K562 (cell line): Measurements from ENCODE around the gene TBCEL. TPM values are rescaled to one million over a fixed set of nuclear protein-coding genes. Genes with fewer than 3 reads are reported as not detected.

ENCODE experiments used
- ATF7 ChIP-seq: fragments of 450-650 bp; IDR thresholded peaks from 2 replicates; pipeline ENCODE4 v1.7.1; 2014; ENCODE audit warnings: mild to moderate bottlenecking, moderate library complexity
- CEBPG ChIP-seq, 3 experiments: fragments of 200-800 bp in 1 of 3; sonication (Bioruptor generic) in 1 of 3; sonication (generic) in 1 of 3; formaldehyde crosslinking in 1 of 3; IDR thresholded peaks in 2 of 3; conservative IDR thresholded peaks in 1 of 3; 2 replicates each; pipeline versions ENCODE4 v1.6.1 to v1.8.0; 2016 to 2022; ENCODE audit warnings: missing compliant biosample characterization in 2 of 3, missing genetic modification characterization in 2 of 3, mild to moderate bottlenecking in 1 of 3, missing genetic modification reagents in 1 of 3
- CREB3L1 ChIP-seq: fragments of 450-650 bp; IDR thresholded peaks from 2 replicates; pipeline ENCODE4 v1.6.1; 2014; ENCODE audit warnings: low read depth, mild to moderate bottlenecking, moderate library complexity, borderline replicate concordance
- GABPA ChIP-seq: fragments of 200-800 bp; sonication (Bioruptor generic); conservative IDR thresholded peaks from 2 replicates; pipeline ENCODE4 v1.6.1; 2016; ENCODE audit warnings: low read depth, missing genetic modification characterization, missing compliant biosample characterization
- HMBOX1 ChIP-seq: sonication (generic); IDR thresholded peaks from 2 replicates; pipeline ENCODE4 v1.6.1; 2016
- HMGN3 ChIP-seq: IDR thresholded peaks from 2 replicates; pipeline ENCODE4 v1.6.1; 2011; ENCODE audit warnings: borderline replicate concordance, low read depth, mild to moderate bottlenecking, mixed read lengths, low read length; ENCODE audit not compliant: insufficient read length; ENCODE audit errors: extremely low read depth
- ILK ChIP-seq: fragments of 450-650 bp; IDR thresholded peaks from 2 replicates; pipeline ENCODE4 v1.6.1; 2016; ENCODE audit warnings: missing genetic modification characterization, low read depth, mild to moderate bottlenecking, missing compliant biosample characterization, moderate library complexity, borderline replicate concordance
- KDM5B ChIP-seq: fragments of 200-600 bp; sonication (generic); IDR thresholded peaks from 2 replicates; pipeline ENCODE4 v1.6.1; 2012; ENCODE audit warnings: low read depth, mild to moderate bottlenecking, moderate library complexity, low read length, control low read depth, inconsistent platforms; ENCODE audit not compliant: insufficient replicate concordance
- RFX1 ChIP-seq: fragments of 450-650 bp; IDR thresholded peaks from 2 replicates; pipeline ENCODE4 v1.6.1; 2016; ENCODE audit warnings: mild to moderate bottlenecking, moderate library complexity
- RREB1 ChIP-seq: fragments of 250-450 bp; sonication (Bioruptor Pico); IDR thresholded peaks from 2 replicates; pipeline ENCODE4 v1.4.0; 2020
- TAL1 ChIP-seq: fragments of 450-650 bp; IDR thresholded peaks from 2 replicates; pipeline ENCODE4 v1.6.1; 2016; ENCODE audit warnings: mild to moderate bottlenecking
- TFAM ChIP-seq: fragments of 250-450 bp; sonication (Bioruptor Pico); conservative IDR thresholded peaks from 2 replicates; pipeline ENCODE4 v1.5.0; 2021; ENCODE audit warnings: mild to moderate bottlenecking, moderate library complexity
- XRCC5 ChIP-seq: fragments of 200-400 bp; formaldehyde crosslinking; IDR thresholded peaks from 2 replicates; pipeline ENCODE4 v1.6.1; 2017; ENCODE audit warnings: low read depth, mild to moderate bottlenecking, low read length
- ZFP36 ChIP-seq: fragments of 150-350 bp; IDR thresholded peaks from 2 replicates; pipeline ENCODE4 v1.6.1; 2018; ENCODE audit warnings: low read length, low read depth; ENCODE audit not compliant: partially characterized antibody
- ZNF398 ChIP-seq: fragments of 250-450 bp; sonication (Bioruptor Pico); IDR thresholded peaks from 2 replicates; pipeline ENCODE4 v1.8.0; 2021; ENCODE audit warnings: moderate library complexity, mild to moderate bottlenecking, inconsistent platforms
- polyA plus RNA-seq, 8 experiments: library from polyadenylated mRNA; depleted of rRNA in 4 of 8; stranded (reverse) in 5 of 8; unstranded in 3 of 8; fragments of >200 nt; fragmentation: Nextera tagmentation in 2 of 8; fragmentation: Illumina TruSeq in 1 of 8; extraction: Ambion mirVana in 2 of 8; extraction: Trizol in 1 of 8; gene quantifications; 2 replicates each; pipeline versions ENCODE4 v1.2.1 to v1.2.3, GENCODE V29; 2011 to 2014; ENCODE audit warnings: inconsistent platforms in 1 of 8, missing spikeins in 1 of 8
- total RNA-seq, 7 experiments: library from RNA; depleted of rRNA in 6 of 7; stranded (reverse); fragments of >200 nt in 6 of 7; fragmentation: Illumina TruSeq in 2 of 7; extraction: Trizol in 2 of 7; gene quantifications; 2 replicates each; pipeline versions ENCODE4 v1.2.1 to v1.2.3, GENCODE V29; 2011 to 2021; ENCODE audit warnings: low replicate concordance in 1 of 7

The TBCEL gene
- total and polyA plus RNA-seq, 9 of the 15 experiments (the other 6 are each of a cell fraction or from before 2014, with no cell fraction given): 0.39 to 2.3 (median 1.4) TPM

- TF ChIP-seq TFAM (CRISPR knock-in tag) (no peak), ATF7 (0 out of 2 replicates have a peak, but pooled peaks have one; percentile 17), XRCC5 (no peak), RFX1 (peak; percentile 97), KDM5B (no peak), RREB1 (CRISPR knock-in tag) (0 out of 2 replicates have a peak, but pooled peaks have one; percentile 63), HMGN3 (peak; percentile 73), HMBOX1 (no peak), TAL1 (no peak), GABPA (peak; percentile 93), ZNF398 (no peak), ILK (tag) (no peak), CEBPG (CRISPR knock-in tag; IDR thresholded peaks at IDR 0.05) (no peak), CEBPG (tag; conservative IDR thresholded peaks at IDR 0.05 in 1 of 2, IDR thresholded peaks at IDR 0.05 in 1 of 2) (no peak), ZFP36 (no peak), CREB3L1 (peak; percentile 62; the same call in 1 of the 2 replicates)
These were observed at the start of gene TBCEL (continued) for GRCh38 chr11:121023848-121024751.
